ENCODE measurements around the gene RSAD2. TPM values are rescaled to one million over a fixed set of nuclear protein-coding genes. Genes with fewer than 3 reads are reported as not detected.
"Not testable (repeated sequence)": the region's sequence is repeated elsewhere in the genome, so short reads cannot be mapped to it uniquely, and the experiment has no call there.

The RSAD2 gene
- total RNA-seq, result 0.20 and 12.0 TPM in 2 replicates

- DNase-seq (ENCODE audit: low read depth), result peak; percentile 77
These were observed at the start of gene RSAD2 for GRCh38 chr2:6877402-6878304. TSS of gene RSAD2 (plus strand) at chr2:6877777. CDS start at chr2:6877801, 24 bp downstream.

GRCh38 chr2:6828299-6828584 is 49.3 kb upstream of the RSAD2 start:
- DNase-seq (ENCODE audit: low read depth), result peak; percentile 31

- no peak for DNase-seq (ENCODE audit: low read depth)
These were observed 46.3 kb upstream of the RSAD2 start for GRCh38 chr2:6831229-6831628.

- no peak for DNase-seq (ENCODE audit: low read depth)
These were observed 44.8 kb upstream of the RSAD2 start for GRCh38 chr2:6832596-6833299.

- no peak for DNase-seq (ENCODE audit: low read depth)
These were observed 44.3 kb upstream of the RSAD2 start for GRCh38 chr2:6833300-6833604.

GRCh38 chr2:6834163-6834562 is 43.4 kb upstream of the RSAD2 start:
- DNase-seq (ENCODE audit: low read depth), result no peak

- no peak for DNase-seq (ENCODE audit: low read depth)
These were observed 42.1 kb upstream of the RSAD2 start for GRCh38 chr2:6835467-6835866.

GRCh38 chr2:6838673-6839319 is 38.8 kb upstream of the RSAD2 start:
- no peak for DNase-seq (ENCODE audit: low read depth)

GRCh38 chr2:6841537-6842287 is 35.9 kb upstream of the RSAD2 start:
- no peak for DNase-seq (ENCODE audit: low read depth)

- DNase-seq (ENCODE audit: low read depth), result no peak
These were observed 32.3 kb upstream of the RSAD2 start for GRCh38 chr2:6845312-6845711.

GRCh38 chr2:6845903-6846302 is 31.7 kb upstream of the RSAD2 start:
- no peak for DNase-seq (ENCODE audit: low read depth)

- no peak for DNase-seq (ENCODE audit: low read depth)
These were observed 31.0 kb upstream of the RSAD2 start for GRCh38 chr2:6846540-6846939.

GRCh38 chr2:6846967-6847681 is 30.5 kb upstream of the RSAD2 start:
- no peak for DNase-seq (ENCODE audit: low read depth)

- DNase-seq (ENCODE audit: low read depth), result no peak
These were observed 25.4 kb upstream of the RSAD2 start for GRCh38 chr2:6852195-6852594.

- DNase-seq (ENCODE audit: low read depth), result no peak
These were observed 23.2 kb upstream of the RSAD2 start for GRCh38 chr2:6854416-6854815.

- DNase-seq (ENCODE audit: low read depth), result peak; percentile 62
These were observed 21.6 kb upstream of the RSAD2 start for GRCh38 chr2:6855860-6856547.

GRCh38 chr2:6856548-6856920 is 21.0 kb upstream of the RSAD2 start:
- no peak for DNase-seq (ENCODE audit: low read depth)

GRCh38 chr2:6858466-6859027 is 19.0 kb upstream of the RSAD2 start:
- DNase-seq (ENCODE audit: low read depth), result not testable (repeated sequence)

- no peak for DNase-seq (ENCODE audit: low read depth)
These were observed 17.3 kb upstream of the RSAD2 start for GRCh38 chr2:6860296-6860695.

GRCh38 chr2:6863792-6864191 is 13.8 kb upstream of the RSAD2 start:
- DNase-seq (ENCODE audit: low read depth), result no peak

All from renal cortical epithelial cell (primary cell).